HG03432 (cell line): ENCODE results near the gene SMIM27.
"Not testable (repeated sequence)": the region's sequence is repeated elsewhere in the genome, so short reads cannot be mapped to it uniquely, and the experiment has no call there.

Experiments
- ATAC-seq: cut with Tn5 transposase; IDR thresholded peaks from one replicate; pipeline ENCODE4 v1.9.1; 2021; ENCODE audit warnings: mild to moderate bottlenecking, moderate library complexity; ENCODE audit not compliant: unreplicated experiment

Gene SMIM27

GRCh38 chr9:32596096-32596865, 44.2 kb downstream of the SMIM27 start:
- no peak for ATAC-seq

DNA sequence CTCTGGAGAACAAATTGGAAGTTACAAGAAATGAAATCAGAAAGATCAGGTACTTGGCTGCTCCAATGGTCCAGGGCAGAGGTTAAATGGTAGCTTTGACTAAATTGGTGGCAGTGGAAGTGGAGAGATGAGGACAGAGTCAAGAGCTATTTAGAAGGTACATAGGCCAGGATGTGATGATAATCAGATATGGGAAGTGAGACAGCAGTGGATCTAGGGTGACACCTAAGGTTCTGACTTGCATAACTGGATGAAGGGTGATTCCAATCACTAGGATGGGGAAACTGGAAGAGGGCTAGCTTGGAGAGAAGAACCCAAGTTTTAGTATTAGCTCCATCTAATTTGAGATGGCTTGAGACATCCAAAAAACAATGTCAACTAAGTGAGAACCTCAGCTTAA, 44.8 kb downstream of the SMIM27 start:
- no peak for ATAC-seq

GRCh38 chr9:32599021-32599420, 46.9 kb downstream of the SMIM27 start:
- ATAC-seq, result not testable (repeated sequence)
